Gastroesophageal sphincter (tissue), 3 donors: ENCODE results near the gene TMEM101.

Experiments used
- CTCF ChIP-seq, 4 experiments: fragments of 200-600 bp in 2 of 4; fragments of 450-650 bp in 2 of 4; sonication (generic) in 1 of 4; IDR thresholded peaks; one replicate each; pipeline ENCODE4 v1.5.1; 2017 to 2019; ENCODE audit warnings: antibody characterized with exemption in 4 of 4, mild to moderate bottlenecking in 2 of 4, moderate library complexity in 2 of 4
- EP300 ChIP-seq: sonication (generic); formaldehyde crosslinking; IDR thresholded peaks from one replicate; pipeline ENCODE4 v1.6.1; 2017; ENCODE audit warnings: antibody characterized with exemption, mild to moderate bottlenecking
- POLR2A ChIP-seq, 2 donors: fragments of 450-650 bp; IDR thresholded peaks; one replicate each; pipeline ENCODE4 v1.6.1; 2017; ENCODE audit warnings: antibody characterized with exemption in 2 of 2, mild to moderate bottlenecking in 2 of 2, moderate library complexity in 1 of 2
- POLR2AphosphoS5 ChIP-seq: sonication (generic); formaldehyde crosslinking; IDR thresholded peaks from one replicate; pipeline ENCODE4 v1.6.1; 2017; ENCODE audit warnings: antibody characterized with exemption

- TF ChIP-seq POLR2A (IDR thresholded peaks at IDR 0.05) (no peak), CTCF (IDR thresholded peaks at IDR 0.05) (no peak), POLR2AphosphoS5 (no peak), EP300 (no peak)
Measured at GRCh38 chr17:43976963-43977837, 37.6 kb downstream of the TMEM101 start.
